Mucosa of descending colon (tissue), 3 donors: Measurements from ENCODE around the gene TCF12. TPM values are rescaled to one million over a fixed set of nuclear protein-coding genes. Genes with fewer than 3 reads are reported as not detected.

Source experiments
- ATAC-seq: fragments of 200-7000 bp; cut with Tn5 transposase; one replicate; pipeline ENCODE4 v1.9.1; 2020; ENCODE audit warnings: mild to moderate bottlenecking, moderate library complexity
- DNase-seq, 3 donors: peaks; one replicate each; pipeline ENCODE4 v3.0.0-alpha.2; 2020
- H3K36me3 ChIP-seq: fragments of 200-600 bp; one replicate; pipeline ENCODE4 v1.8.0; 2021; ENCODE audit warnings: low read depth, mild to moderate bottlenecking
- H3K4me1 ChIP-seq: fragments of 200-600 bp; one replicate; pipeline ENCODE4 v1.8.0; 2021; ENCODE audit warnings: low read depth, mild to moderate bottlenecking
- H3K4me3 ChIP-seq: fragments of 200-600 bp; one replicate; pipeline ENCODE4 v1.8.0; 2021; ENCODE audit warnings: mild to moderate bottlenecking
- H3K9me3 ChIP-seq: fragments of 200-600 bp; one replicate; pipeline ENCODE4 v1.8.0; 2021; ENCODE audit warnings: mild to moderate bottlenecking
- intact Hi-C, 2 donors: fragments of 100-400 bp; cut with DNase I in 1 of 2; cut with micrococcal nuclease in 1 of 2; formaldehyde crosslinking; loops; one replicate each; pipeline versions ENCODE4 v1.11.0 to v1.11.1; 2022; cut with DNase I, micrococcal nuclease
- total RNA-seq, 3 donors: library from RNA; stranded (reverse); fragmentation: NEBNext Ultra II Directional in 2 of 3; extraction: Animal tissue kit (Norgen Biotek cat#: 25700) in 2 of 3; gene quantifications; one replicate each; pipeline versions ENCODE4 v1.2.1 to v1.2.4, GENCODE V29; 2021 to 2023
- TF ChIP-seq, protein P1 (sequence below): fragments of 200-600 bp; IDR thresholded peaks from one replicate; pipeline ENCODE4 v1.8.0; 2022; ENCODE audit warnings: antibody characterized with exemption, mild to moderate bottlenecking
- donor health status: DM: no; HTN: no; CAD: no; lungs with moderate emphysema.
- donor health status: DM: no; HTN: no; CAD: no.
- donor health status: DM: no; HTN: yes; CAD: no.

Gene TCF12
- total RNA-seq, 3 donors from 2014 or later, result 74.1 to 118 (median 106) TPM

DNA sequence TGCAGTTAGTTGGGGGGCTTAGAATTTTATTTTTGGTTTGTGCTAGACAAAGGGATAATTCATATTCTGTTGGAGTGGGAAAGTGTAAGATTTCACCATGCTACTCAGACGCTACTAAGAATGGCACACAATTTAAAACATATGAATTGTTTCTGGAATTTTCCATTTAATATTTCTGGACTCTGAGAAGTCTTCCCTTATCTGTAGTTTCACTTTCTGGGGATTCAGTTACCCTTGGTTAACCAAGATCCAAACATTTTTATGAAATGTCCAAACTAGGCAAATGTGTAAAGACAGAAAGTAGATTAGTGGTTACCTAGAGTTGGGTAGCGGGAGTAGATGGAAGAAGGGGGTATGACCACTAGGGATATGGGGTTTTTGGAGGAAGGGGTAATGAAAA, 53.1 kb downstream of the TCF12 start:
- Histone ChIP-seq H3K9me3 (no peaks in the 10 kb centered on the region), H3K4me1 (peaks cover 8% of the 10 kb centered on the region), H3K36me3 (no peaks in the 10 kb centered on the region), H3K4me3 (no peak overlapping the region)
- TF ChIP-seq, protein P1, sequence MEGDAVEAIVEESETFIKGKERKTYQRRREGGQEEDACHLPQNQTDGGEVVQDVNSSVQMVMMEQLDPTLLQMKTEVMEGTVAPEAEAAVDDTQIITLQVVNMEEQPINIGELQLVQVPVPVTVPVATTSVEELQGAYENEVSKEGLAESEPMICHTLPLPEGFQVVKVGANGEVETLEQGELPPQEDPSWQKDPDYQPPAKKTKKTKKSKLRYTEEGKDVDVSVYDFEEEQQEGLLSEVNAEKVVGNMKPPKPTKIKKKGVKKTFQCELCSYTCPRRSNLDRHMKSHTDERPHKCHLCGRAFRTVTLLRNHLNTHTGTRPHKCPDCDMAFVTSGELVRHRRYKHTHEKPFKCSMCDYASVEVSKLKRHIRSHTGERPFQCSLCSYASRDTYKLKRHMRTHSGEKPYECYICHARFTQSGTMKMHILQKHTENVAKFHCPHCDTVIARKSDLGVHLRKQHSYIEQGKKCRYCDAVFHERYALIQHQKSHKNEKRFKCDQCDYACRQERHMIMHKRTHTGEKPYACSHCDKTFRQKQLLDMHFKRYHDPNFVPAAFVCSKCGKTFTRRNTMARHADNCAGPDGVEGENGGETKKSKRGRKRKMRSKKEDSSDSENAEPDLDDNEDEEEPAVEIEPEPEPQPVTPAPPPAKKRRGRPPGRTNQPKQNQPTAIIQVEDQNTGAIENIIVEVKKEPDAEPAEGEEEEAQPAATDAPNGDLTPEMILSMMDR, result no peak
- DNase-seq (no peak), ATAC-seq (no peak)
- intact Hi-C loops, result no loop called here

GRCh38 chr15:56972016-56972415, 53.6 kb downstream of the TCF12 start:
- ATAC-seq (no peak), DNase-seq (no peak)
- TF ChIP-seq, protein P1, result no peak
- intact Hi-C loops, result no loop called here
- Histone ChIP-seq H3K4me3 (no peak overlapping the region), H3K9me3 (no peaks in the 10 kb centered on the region), H3K36me3 (no peaks in the 10 kb centered on the region), H3K4me1 (peaks cover 8% of the 10 kb centered on the region)

GRCh38 chr15:56972426-56972825, 54.0 kb downstream of the TCF12 start:
- no peak overlapping the region for H3K4me3 ChIP-seq
- DNase-seq (no peak), ATAC-seq (peak; percentile 9)
- H3K9me3 ChIP-seq, result no peaks in the 10 kb centered on the region
- H3K36me3 ChIP-seq, result no peaks in the 10 kb centered on the region
- peaks cover 8% of the 10 kb centered on the region for H3K4me1 ChIP-seq
- intact Hi-C loops, result no loop called here
- TF ChIP-seq, protein P1, result no peak

DNA sequence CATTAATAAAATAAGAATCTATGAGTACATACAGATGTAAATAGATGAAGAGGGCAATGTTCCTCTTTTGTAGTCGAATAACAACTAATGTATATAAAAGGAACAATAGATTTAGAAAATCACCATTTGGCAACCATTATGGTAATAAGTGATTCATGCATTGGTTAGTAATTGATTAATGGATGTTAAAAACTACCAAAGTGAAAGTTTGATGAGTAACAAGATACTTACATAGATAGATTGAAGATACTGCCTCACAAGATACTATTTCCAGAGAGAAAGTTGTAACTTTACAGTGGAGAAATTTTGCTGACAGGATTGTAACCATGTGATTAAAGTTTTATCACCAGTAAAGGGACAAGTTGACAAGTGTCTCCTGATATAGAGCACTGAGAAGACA, 55.0 kb downstream of the TCF12 start:
- intact Hi-C loops, result no loop called here
- Histone ChIP-seq H3K9me3 (no peaks in the 10 kb centered on the region), H3K36me3 (no peaks in the 10 kb centered on the region), H3K4me3 (no peak overlapping the region), H3K4me1 (peaks cover 3% of the 10 kb centered on the region)
- no peak for DNase-seq
- ATAC-seq, result no peak
- TF ChIP-seq, protein P1, result no peak

- Histone ChIP-seq H3K4me3 (no peak overlapping the region), H3K9me3 (no peaks in the 10 kb centered on the region), H3K36me3 (no peaks in the 10 kb centered on the region), H3K4me1 (no peaks in the 10 kb centered on the region)
- TF ChIP-seq, protein P1, result no peak
- ATAC-seq (no peak), DNase-seq (no peak)
- intact Hi-C loops, result no loop called here
Observed at GRCh38 chr15:56977232-56977631, 58.8 kb downstream of the TCF12 start.
